Measurements from ENCODE around the gene TSPAN9. TPM values are rescaled to one million over a fixed set of nuclear protein-coding genes. Genes with fewer than 3 reads are reported as not detected.

Gene TSPAN9
- total and polyA plus RNA-seq, 11 donors, result 70.0 to 387 (median 151) TPM

DNA sequence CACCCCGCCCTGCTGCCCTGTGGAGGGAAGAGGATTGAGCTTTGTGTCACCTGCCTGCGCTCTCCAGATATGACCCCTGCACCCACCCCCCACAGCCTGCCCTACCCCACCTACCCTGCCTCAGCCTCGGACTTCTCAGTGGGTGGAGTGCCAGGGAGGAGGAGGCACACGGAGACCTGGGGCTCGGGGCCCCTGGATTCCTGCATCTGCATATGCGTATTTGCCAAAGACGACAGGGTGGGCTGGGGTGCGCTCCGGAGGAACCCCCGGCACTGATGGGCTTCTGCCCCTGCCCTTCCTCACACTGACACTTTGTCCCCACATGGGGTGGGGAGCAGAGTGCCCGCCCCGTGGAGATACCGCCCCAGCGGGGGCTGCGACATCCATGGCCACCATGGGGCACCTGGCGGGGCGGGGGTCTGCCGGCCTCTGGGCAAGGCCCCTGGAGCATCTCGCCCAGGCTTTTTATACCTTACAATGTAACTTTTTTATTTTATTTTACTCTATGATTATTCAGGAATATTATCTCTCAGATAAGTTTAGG, 206.0 kb downstream of the TSPAN9 start:
- no peaks in the 10 kb centered on the region for H3K9me3 ChIP-seq
- H3K27me3 ChIP-seq, result no peaks in the 10 kb centered on the region
- DNase-seq (no peak), ATAC-seq (no peak)
- peak overlapping the region in 1 of 12 donors; percentile 48 for H3K27ac ChIP-seq
- intact Hi-C loops (cut with DNase I), result no loop called here
- H3K4me3 ChIP-seq, result no peak overlapping the region
- peaks cover 0 to 48% (median 14%) of the 10 kb centered on the region in 12 donors for H3K4me1 ChIP-seq
- peaks cover 0 to 94% (median 53%) of the 10 kb centered on the region in 9 donors for H3K36me3 ChIP-seq
- TF ChIP-seq, protein P1, sequence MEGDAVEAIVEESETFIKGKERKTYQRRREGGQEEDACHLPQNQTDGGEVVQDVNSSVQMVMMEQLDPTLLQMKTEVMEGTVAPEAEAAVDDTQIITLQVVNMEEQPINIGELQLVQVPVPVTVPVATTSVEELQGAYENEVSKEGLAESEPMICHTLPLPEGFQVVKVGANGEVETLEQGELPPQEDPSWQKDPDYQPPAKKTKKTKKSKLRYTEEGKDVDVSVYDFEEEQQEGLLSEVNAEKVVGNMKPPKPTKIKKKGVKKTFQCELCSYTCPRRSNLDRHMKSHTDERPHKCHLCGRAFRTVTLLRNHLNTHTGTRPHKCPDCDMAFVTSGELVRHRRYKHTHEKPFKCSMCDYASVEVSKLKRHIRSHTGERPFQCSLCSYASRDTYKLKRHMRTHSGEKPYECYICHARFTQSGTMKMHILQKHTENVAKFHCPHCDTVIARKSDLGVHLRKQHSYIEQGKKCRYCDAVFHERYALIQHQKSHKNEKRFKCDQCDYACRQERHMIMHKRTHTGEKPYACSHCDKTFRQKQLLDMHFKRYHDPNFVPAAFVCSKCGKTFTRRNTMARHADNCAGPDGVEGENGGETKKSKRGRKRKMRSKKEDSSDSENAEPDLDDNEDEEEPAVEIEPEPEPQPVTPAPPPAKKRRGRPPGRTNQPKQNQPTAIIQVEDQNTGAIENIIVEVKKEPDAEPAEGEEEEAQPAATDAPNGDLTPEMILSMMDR (IDR thresholded peaks at IDR 0.05), result no peak
- TF ChIP-seq POLR2A (IDR thresholded peaks at IDR 0.05), result no peak
- 86 to 94% (median 89%) methylated on average over 13 to 19 of the region's 19 CpGs for WGBS, 4 donors

DNA sequence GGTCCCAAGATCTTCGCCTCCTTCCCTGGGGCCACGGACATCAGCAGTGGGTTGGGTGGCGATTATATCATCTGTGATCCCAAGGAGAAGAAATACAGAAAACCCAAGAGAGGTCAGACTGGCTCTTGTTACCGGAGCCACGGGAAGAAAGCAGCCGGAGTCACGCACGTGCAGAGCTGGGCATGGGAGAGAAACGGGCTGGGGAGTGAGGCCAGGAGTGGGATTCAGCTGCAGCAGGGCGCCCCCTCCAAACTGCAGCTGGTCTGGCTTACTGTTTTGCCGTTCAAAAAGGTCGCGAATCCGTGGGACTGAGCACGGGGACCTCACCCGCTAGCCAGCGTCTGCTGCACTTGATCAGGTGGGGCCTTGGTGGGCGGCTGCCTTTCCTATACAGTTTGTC, 207.2 kb downstream of the TSPAN9 start:
- H3K9me3 ChIP-seq, result no peaks in the 10 kb centered on the region
- ATAC-seq (no peak), DNase-seq (no peak)
- H3K36me3 ChIP-seq, result peaks cover 0 to 83% (median 53%) of the 10 kb centered on the region in 9 donors
- H3K4me1 ChIP-seq, result peaks cover 0 to 36% (median 14%) of the 10 kb centered on the region in 12 donors
- no peak overlapping the region for H3K27ac ChIP-seq
- WGBS, 4 donors, result 77 to 85% (median 83%) methylated on average over 18 of the region's 18 CpGs
- H3K27me3 ChIP-seq, result no peaks in the 10 kb centered on the region
- intact Hi-C loops (cut with DNase I), result no loop called here
- H3K4me3 ChIP-seq, result no peak overlapping the region
- TF ChIP-seq POLR2A (IDR thresholded peaks at IDR 0.05), result no peak
- TF ChIP-seq, protein P1 (IDR thresholded peaks at IDR 0.05), result no peak

DNA sequence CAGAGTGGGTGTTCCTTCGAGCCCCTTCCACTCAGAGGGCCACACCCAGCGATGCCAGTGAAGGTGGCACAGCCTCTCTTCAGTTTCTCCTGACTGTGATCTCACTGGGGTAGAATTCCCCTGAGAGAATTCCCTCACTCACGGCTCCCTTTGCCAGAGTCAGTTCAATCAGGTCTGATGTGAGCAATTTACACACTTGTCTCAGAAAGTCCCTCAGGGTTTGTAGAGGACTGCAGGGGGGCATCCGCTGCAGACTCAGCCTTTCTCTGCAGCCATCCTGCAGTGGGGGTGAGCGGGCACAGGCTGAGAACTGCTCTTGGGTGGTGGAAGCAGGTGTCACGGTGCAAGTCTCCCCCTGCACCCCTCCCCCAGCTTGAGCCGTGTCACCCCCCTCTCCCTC, 208.4 kb downstream of the TSPAN9 start:
- WGBS, 4 donors, result 81 to 83% (median 82%) methylated on average over 7 of the region's 7 CpGs
- H3K36me3 ChIP-seq, result peaks cover 0 to 81% (median 49%) of the 10 kb centered on the region in 9 donors

DNA sequence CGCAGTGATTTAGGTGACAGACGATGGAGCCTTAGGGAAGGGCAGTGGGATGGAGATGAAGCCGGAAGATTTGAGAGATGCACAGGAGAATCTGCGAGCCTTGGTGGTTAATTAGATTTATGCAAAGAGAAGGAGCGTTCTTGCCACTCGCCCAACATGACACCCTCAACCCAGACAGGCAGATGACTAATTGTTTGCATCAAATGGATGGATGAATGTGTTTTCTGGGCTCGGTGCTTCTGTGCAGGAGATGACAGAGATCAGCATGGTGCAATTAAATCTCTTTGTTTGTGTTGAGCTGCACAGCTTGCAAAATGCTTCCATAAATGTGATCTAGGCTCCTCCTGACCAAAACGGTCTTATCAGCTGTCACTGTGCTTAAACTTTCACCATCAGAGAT, 211.5 kb downstream of the TSPAN9 start:
- Histone ChIP-seq H3K4me1 (peaks cover 0 to 12% (median 6%) of the 10 kb centered on the region in 12 donors), H3K4me3 (no peak overlapping the region), H3K9me3 (no peaks in the 10 kb centered on the region), H3K27ac (no peak overlapping the region), H3K27me3 (no peaks in the 10 kb centered on the region), H3K36me3 (peaks cover 0 to 63% (median 20%) of the 10 kb centered on the region in 9 donors)
- intact Hi-C loops (cut with DNase I), result no loop called here
- WGBS, 4 donors, result 84 to 87% (median 86%) methylated on average over 8 of the region's 8 CpGs
- ATAC-seq, result no peak
- DNase-seq, result no peak
- TF ChIP-seq, protein P1 (IDR thresholded peaks at IDR 0.05), result no peak
- TF ChIP-seq POLR2A (IDR thresholded peaks at IDR 0.05), result no peak

More for the DNA sequence above, 208.4 kb downstream of the TSPAN9 start:
- H3K4me1 ChIP-seq, result peaks cover 0 to 24% (median 11%) of the 10 kb centered on the region in 12 donors
- no peak overlapping the region for H3K27ac ChIP-seq
- no peaks in the 10 kb centered on the region for H3K27me3 ChIP-seq
- no peak overlapping the region for H3K4me3 ChIP-seq
- no peak for DNase-seq
- no peak for ATAC-seq
- no peaks in the 10 kb centered on the region for H3K9me3 ChIP-seq
- intact Hi-C loops (cut with DNase I), result no loop called here
- no peak for TF ChIP-seq POLR2A (IDR thresholded peaks at IDR 0.05)
- TF ChIP-seq, protein P1 (IDR thresholded peaks at IDR 0.05), result no peak

Measured in heart left ventricle (tissue), 16 donors.